Epithelial cell of prostate (primary cell): ENCODE results near the gene JAGN1.
A peak's percentile ranks its signal among the peaks of the same experiment; 100 is the strongest.
"Not testable (repeated sequence)": the region's sequence is repeated elsewhere in the genome, so short reads cannot be mapped to it uniquely, and the experiment has no call there.

ENCODE experiments used
- DNase-seq: peaks from one replicate; pipeline ENCODE4 v3.0.0-alpha.2; 2011; ENCODE audit warnings: low read depth, low spot score
- H3K27ac ChIP-seq: fragments of 450-650 bp; 2 replicates; pipeline ENCODE4 v1.5.1; 2017; ENCODE audit warnings: mild to moderate bottlenecking

The JAGN1 gene

GRCh38 chr3:9865125-9865637 is 25.2 kb upstream of the JAGN1 start:
- not testable (repeated sequence) for DNase-seq, H3K27ac ChIP-seq

DNA sequence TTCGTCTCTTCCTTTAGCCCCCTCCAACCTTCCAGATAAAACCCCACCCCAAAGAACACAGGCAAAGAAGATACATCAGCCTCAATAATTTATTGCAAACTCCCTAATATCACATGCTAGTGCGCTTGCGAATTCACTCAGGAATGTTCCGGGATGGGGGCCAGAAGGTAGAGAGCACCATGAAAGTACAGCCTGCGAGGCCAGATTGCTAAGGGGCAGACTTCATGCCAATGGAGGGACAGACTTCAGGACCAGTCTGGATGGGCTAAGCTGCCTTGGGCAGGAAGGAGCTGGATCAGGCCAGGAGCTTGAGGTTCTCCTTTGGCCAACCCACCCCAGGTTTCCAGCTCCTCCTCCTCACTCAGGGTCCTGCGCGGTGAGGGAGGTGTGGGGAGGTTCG is 23.8 kb upstream of the JAGN1 start:
- DNase-seq, result no peak
- no peak overlapping the region for H3K27ac ChIP-seq

DNA sequence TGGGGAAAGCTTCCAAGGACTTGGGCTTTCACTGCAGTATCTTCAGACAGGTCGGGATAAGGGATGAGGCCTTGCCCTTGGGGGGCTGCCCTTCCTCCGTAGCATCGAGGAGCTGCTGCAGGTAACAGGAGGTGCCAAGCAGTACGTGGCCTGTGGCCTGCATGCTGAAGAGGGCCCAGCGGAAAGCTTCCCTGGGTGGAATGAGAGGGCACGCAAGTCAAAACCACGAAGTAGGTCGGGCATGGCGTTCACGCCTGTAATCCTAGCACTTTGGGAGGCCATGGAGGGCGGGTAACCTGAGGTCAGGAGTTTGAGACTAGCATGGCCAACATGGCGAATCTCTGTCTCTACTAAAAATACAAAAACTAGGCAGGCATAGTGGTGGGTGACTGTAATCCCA is 23.3 kb upstream of the JAGN1 start:
- H3K27ac ChIP-seq, result no peak overlapping the region
- DNase-seq, result no peak

DNA sequence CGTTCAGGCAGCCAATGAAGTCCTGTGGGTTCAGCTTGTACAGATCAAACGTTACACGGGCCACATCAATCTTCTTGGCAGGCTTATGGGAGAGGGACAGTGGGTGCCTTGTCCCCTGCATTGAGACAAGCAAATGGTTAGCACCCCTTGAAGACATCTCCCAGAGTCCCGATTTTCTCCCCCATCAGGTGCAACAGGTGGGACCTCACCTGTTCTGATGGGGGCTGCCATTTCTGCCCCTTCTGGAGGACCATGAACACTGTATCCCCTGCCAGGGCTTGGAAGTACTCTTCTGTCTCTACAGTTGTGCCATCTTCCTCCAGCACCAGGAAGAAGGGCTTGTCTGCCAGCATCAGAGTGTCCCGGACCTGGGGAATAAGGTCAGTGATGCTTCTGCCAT is 20.5 kb upstream of the JAGN1 start:
- DNase-seq, result no peak
- H3K27ac ChIP-seq, result no peak overlapping the region

GRCh38 chr3:9870978-9871377 is 19.4 kb upstream of the JAGN1 start:
- no peak for DNase-seq
- peak overlapping the region; percentile 26 for H3K27ac ChIP-seq

DNA sequence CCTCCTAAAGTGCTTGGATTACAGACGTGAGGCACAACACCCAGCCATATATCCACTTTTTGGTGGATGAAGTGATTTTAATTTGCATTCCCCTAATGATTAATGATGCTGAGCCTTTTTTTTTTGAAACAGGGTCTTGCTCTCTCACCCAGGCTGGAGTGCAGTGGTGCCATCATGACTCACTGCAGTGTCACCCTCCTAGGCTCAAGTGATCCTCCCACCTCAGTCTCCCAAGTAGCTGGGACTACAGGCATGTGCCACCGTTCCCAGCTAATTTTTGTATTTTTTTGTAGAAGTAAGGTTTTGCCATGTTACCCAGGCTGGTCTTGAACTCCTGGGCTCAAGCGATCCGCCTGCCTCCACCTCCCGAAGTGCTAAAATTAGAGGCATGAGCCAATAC is 18.3 kb upstream of the JAGN1 start:
- not testable (repeated sequence) for DNase-seq, H3K27ac ChIP-seq

DNA sequence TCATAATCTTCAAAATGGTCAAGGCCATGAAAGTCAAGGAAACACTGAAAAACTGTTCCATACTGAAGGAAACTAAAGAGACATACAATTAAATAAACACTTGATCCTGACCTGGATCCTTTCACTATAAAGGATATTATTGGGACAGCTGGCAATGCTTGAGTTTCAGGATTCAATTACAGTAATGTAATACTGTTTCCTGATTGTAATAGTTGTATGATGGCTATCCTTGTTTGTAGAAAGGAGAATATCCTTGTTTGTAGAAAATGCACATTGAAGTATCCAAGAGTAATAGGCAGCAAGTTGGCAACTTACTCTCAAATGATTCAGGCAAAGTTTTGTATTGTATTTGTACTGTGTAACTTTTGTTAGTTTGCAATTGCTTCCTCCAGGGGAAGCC is 15.0 kb upstream of the JAGN1 start:
- H3K27ac ChIP-seq, result no peak overlapping the region
- DNase-seq, result no peak

- not testable (repeated sequence) for DNase-seq, H3K27ac ChIP-seq
Observed at GRCh38 chr3:9876255-9876654, 14.2 kb upstream of the JAGN1 start.

DNA sequence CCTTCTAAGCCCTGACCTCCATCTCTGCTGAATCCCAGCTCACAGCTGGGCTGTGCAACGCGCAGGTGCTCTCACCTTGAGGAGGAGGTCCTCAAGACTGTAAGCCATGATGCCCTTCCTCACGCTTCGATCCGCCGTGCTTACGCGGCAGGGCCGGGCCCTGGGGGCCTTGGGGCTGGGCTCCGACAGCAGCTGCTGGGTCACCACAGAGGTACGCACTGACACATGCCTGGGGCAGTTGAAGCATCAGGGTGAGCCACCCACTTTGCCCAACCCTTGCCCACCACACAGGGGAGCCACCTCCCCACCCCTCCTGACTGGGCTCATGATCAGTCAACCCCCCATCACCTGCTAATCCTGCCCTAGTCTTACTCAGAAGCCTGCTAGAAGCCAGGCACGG is 13.4 kb upstream of the JAGN1 start:
- DNase-seq, result no peak
- H3K27ac ChIP-seq, result no peak overlapping the region

GRCh38 chr3:9878700-9879099 is 11.7 kb upstream of the JAGN1 start:
- DNase-seq, result no peak
- no peak overlapping the region for H3K27ac ChIP-seq

DNA sequence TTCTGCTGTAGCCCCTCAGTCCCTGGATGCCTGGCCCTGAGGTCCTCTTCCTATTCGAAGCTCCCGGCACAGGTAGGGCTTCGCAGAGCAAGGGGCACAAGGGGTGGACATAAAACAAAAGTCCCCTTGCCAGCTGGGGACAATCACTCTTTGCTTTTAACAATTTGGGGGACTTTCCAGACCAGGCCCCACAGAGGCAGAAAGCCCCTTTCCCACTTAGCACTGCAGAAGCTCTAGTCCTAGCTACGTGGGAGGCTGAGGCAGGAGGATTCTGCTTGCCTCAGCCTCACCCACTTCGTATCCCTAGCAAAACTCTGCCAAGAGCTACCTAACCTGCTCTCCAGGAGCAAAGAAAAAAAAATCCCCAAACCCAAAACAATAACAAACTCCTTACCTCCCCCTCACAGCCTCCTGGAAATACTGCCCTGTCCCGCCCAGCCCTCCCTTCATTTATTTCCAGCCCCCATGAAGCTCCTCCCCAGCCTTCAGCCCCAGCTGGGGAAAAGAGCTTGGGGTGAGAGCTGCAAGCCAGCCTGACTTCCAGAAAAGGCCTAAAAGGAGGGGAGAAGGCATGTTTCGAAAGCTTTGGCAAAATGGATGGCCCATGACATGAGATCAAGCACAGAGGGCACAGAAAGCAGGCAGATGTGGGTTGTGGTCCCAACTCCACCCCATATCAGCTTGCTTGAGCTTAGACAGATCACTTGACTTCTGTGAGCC is 10.4 kb upstream of the JAGN1 start, which contains the start of gene CIDEC:
CIDEC (minus strand) TSS at position 424 of the 720 bp plus-strand sequence. CDS start 1,767 bp downstream, outside the sequence.
- no peak for DNase-seq
- H3K27ac ChIP-seq, result no peak within 1 kb of the TSS

- DNase-seq, result no peak
- H3K27ac ChIP-seq, result no peak overlapping the region
Observed at GRCh38 chr3:9881441-9881840, 9.0 kb upstream of the JAGN1 start.

GRCh38 chr3:9883706-9884554 is 6.5 kb upstream of the JAGN1 start:
- DNase-seq, result no peak
- peak overlapping the region; percentile 94 for H3K27ac ChIP-seq

DNA sequence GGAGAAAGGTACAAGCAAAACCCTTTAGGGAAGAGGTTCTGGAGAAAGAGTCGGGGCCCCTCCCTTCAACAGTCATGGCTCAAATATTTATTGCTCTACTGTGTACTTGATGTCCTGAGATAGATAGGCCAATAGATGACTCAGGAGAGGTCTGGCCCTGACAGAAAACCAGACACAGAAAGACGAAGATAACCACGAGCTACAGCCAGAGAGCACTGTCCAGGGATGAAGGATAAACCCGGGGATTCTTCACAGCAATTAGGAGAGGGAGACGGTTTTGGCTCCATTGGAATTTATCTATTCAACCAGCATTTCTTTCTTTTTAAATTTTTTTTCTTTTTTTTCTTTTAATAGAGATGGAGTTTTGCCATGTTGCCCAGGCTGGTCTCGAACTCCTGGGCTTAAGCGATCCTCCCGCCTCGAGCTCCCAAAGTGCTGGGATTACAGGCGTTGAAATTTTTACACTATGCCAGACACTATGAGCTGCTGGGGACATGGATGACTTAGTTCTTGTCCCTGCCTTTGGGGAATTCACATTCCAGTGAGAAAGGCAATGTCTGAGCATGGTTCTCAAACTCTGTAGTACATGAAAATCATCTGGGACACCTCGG is 5.8 kb upstream of the JAGN1 start:
- peak overlapping the region; percentile 94 for H3K27ac ChIP-seq
- DNase-seq, result peak; percentile 61

GRCh38 chr3:9886328-9886727 is 4.1 kb upstream of the JAGN1 start:
- no peak for DNase-seq
- no peak overlapping the region for H3K27ac ChIP-seq

DNA sequence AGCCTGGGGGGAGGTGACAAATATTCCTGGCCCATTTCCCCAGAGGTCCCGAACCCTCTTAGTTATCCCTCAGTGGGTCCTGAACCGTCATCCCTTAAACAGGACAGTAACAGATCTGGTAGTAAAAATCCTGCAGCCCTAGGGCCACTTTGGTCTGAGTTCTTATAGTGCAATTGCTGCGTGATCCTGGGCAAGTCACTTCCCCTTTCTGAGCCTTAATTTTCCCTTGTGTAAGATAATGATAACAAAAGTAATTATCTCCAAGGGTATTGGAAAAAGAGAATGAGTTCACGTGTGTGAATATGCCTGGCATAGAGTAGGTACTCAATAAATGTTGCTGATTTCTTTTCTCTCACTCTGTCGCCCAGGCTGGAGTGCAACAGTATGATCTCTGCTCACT is 2.9 kb upstream of the JAGN1 start:
- no peak for DNase-seq
- no peak overlapping the region for H3K27ac ChIP-seq

- DNase-seq, result no peak
- no peak overlapping the region for H3K27ac ChIP-seq
Observed at GRCh38 chr3:9888540-9888939, 1.9 kb upstream of the JAGN1 start.

GRCh38 chr3:9889405-9889804 is 1.0 kb upstream of the JAGN1 start:
- H3K27ac ChIP-seq, result no peak overlapping the region
- no peak for DNase-seq

- no peak for DNase-seq
- peak overlapping the region; percentile 70 for H3K27ac ChIP-seq
Observed at GRCh38 chr3:9891072-9891622, 737 bp downstream of the JAGN1 start.

GRCh38 chr3:9893739-9894138 is 3.3 kb downstream of the JAGN1 start:
- H3K27ac ChIP-seq, result peak overlapping the region; percentile 78
- no peak for DNase-seq

- not testable (repeated sequence) for DNase-seq, H3K27ac ChIP-seq
Observed at GRCh38 chr3:9895715-9896114, 5.3 kb downstream of the JAGN1 start.
